ENCODE results near the gene B4GALNT1. TPM values are rescaled to one million over a fixed set of nuclear protein-coding genes. Genes with fewer than 3 reads are reported as not detected.

Gene B4GALNT1
- total and polyA plus RNA-seq, 2 of the 13 experiments (the other 11 are each of a cell fraction or from before 2014, with no cell fraction given) = 4.5 to 5.4 TPM

- 0 out of 2 replicates have a peak, but pooled peaks have one; percentile 29 for TF ChIP-seq TMF1 (CRISPR knock-in tag; IDR thresholded peaks at IDR 0.05; ENCODE audit: low read depth)
- TF ChIP-seq, protein P1, sequence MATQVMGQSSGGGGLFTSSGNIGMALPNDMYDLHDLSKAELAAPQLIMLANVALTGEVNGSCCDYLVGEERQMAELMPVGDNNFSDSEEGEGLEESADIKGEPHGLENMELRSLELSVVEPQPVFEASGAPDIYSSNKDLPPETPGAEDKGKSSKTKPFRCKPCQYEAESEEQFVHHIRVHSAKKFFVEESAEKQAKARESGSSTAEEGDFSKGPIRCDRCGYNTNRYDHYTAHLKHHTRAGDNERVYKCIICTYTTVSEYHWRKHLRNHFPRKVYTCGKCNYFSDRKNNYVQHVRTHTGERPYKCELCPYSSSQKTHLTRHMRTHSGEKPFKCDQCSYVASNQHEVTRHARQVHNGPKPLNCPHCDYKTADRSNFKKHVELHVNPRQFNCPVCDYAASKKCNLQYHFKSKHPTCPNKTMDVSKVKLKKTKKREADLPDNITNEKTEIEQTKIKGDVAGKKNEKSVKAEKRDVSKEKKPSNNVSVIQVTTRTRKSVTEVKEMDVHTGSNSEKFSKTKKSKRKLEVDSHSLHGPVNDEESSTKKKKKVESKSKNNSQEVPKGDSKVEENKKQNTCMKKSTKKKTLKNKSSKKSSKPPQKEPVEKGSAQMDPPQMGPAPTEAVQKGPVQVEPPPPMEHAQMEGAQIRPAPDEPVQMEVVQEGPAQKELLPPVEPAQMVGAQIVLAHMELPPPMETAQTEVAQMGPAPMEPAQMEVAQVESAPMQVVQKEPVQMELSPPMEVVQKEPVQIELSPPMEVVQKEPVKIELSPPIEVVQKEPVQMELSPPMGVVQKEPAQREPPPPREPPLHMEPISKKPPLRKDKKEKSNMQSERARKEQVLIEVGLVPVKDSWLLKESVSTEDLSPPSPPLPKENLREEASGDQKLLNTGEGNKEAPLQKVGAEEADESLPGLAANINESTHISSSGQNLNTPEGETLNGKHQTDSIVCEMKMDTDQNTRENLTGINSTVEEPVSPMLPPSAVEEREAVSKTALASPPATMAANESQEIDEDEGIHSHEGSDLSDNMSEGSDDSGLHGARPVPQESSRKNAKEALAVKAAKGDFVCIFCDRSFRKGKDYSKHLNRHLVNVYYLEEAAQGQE (IDR thresholded peaks at IDR 0.05; ENCODE audit: borderline replicate concordance in 1 of 2, low read depth in 1 of 2, low read length in 2 of 2) = no peak
- TF ChIP-seq ZNF607 (CRISPR knock-in tag; IDR thresholded peaks at IDR 0.05; ENCODE audit: borderline replicate concordance) = peak; percentile 87; the same call in 1 of the 2 replicates
- peak; percentile 97 for TF ChIP-seq ZNF563 (CRISPR knock-in tag; IDR thresholded peaks at IDR 0.05)
- 0 out of 2 replicates have a peak, but pooled peaks have one; percentile 42 for TF ChIP-seq ZNF782 (CRISPR knock-in tag; IDR thresholded peaks at IDR 0.05; ENCODE audit: borderline replicate concordance)
- TF ChIP-seq ZNF205 (CRISPR knock-in tag; IDR thresholded peaks at IDR 0.05) = 0 out of 2 replicates have a peak, but pooled peaks have one; percentile 60
- peak; percentile 43; the same call in 1 of the 2 replicates for TF ChIP-seq ZNF788 (CRISPR knock-in tag; IDR thresholded peaks at IDR 0.05; ENCODE audit: borderline replicate concordance)
- TF ChIP-seq, protein P2, sequence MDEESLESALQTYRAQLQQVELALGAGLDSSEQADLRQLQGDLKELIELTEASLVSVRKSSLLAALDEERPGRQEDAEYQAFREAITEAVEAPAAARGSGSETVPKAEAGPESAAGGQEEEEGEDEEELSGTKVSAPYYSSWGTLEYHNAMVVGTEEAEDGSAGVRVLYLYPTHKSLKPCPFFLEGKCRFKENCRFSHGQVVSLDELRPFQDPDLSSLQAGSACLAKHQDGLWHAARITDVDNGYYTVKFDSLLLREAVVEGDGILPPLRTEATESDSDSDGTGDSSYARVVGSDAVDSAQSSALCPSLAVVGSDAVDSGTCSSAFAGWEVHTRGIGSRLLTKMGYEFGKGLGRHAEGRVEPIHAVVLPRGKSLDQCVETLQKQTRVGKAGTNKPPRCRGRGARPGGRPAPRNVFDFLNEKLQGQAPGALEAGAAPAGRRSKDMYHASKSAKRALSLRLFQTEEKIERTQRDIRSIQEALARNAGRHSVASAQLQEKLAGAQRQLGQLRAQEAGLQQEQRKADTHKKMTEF (CRISPR knock-in tag; IDR thresholded peaks at IDR 0.05) = peak; percentile 67; the same call in 1 of the 2 replicates
- TF ChIP-seq ZNF33A (CRISPR knock-in tag; IDR thresholded peaks at IDR 0.05; ENCODE audit: borderline replicate concordance) = no peak
- TF ChIP-seq, protein P3, sequence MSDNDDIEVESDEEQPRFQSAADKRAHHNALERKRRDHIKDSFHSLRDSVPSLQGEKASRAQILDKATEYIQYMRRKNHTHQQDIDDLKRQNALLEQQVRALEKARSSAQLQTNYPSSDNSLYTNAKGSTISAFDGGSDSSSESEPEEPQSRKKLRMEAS (IDR thresholded peaks at IDR 0.05) = peak; percentile 88
- no peak for TF ChIP-seq DR1 (CRISPR knock-in tag; IDR thresholded peaks at IDR 0.05)
- 0 out of 2 replicates have a peak, but pooled peaks have one; percentile 41 for TF ChIP-seq SP4 (CRISPR knock-in tag; IDR thresholded peaks at IDR 0.05)
- TF ChIP-seq MXD4 (CRISPR knock-in tag; IDR thresholded peaks at IDR 0.05) = peak; percentile 55; the same call in 1 of the 2 replicates
- 0 out of 2 replicates have a peak, but pooled peaks have one; percentile 23 for TF ChIP-seq TOPORS (CRISPR knock-in tag; IDR thresholded peaks at IDR 0.05)
- TF ChIP-seq TSC22D2 (CRISPR knock-in tag; IDR thresholded peaks at IDR 0.05; ENCODE audit: borderline replicate concordance) = 0 out of 2 replicates have a peak, but pooled peaks have one; percentile 24
- TF ChIP-seq ZBTB46 (CRISPR knock-in tag; IDR thresholded peaks at IDR 0.05; ENCODE audit: borderline replicate concordance) = no peak
- peak; percentile 52; the same call in 1 of the 2 replicates for TF ChIP-seq E2F1 (CRISPR knock-in tag; IDR thresholded peaks at IDR 0.05)
- TF ChIP-seq ZFP82 (CRISPR knock-in tag; IDR thresholded peaks at IDR 0.05; ENCODE audit: borderline replicate concordance) = peak; percentile 21; the same call in 1 of the 2 replicates
These were observed at the start of gene B4GALNT1 (continued) for GRCh38 chr12:57632958-57633840.
